Parathyroid adenoma (tissue), 2 donors: ENCODE results near the gene HSD3B7.
"Not testable (repeated sequence)": the region's sequence is repeated elsewhere in the genome, so short reads cannot be mapped to it uniquely, and the experiment has no call there.

ENCODE experiments used
- H2AFZ ChIP-seq: fragments of 300-600 bp; sonication (generic); one replicate; pipeline ENCODE4 v1.7.0; 2017; ENCODE audit warnings: antibody characterized with exemption, mild to moderate bottlenecking
- H3K27ac ChIP-seq: fragments of 300-600 bp; sonication (generic); one replicate; pipeline ENCODE4 v1.7.0; 2017
- H3K27me3 ChIP-seq: fragments of 300-600 bp; sonication (generic); one replicate; pipeline ENCODE4 v1.7.0; 2017; ENCODE audit warnings: low read length; ENCODE audit not compliant: control insufficient read depth, insufficient read depth
- H3K36me3 ChIP-seq: fragments of 300-600 bp; sonication (generic); one replicate; pipeline ENCODE4 v1.7.0; 2017; ENCODE audit warnings: low read length; ENCODE audit not compliant: control insufficient read depth, insufficient read depth
- H3K4me1 ChIP-seq: fragments of 300-600 bp; sonication (generic); one replicate; pipeline ENCODE4 v1.7.0; 2017; ENCODE audit warnings: control low read depth
- H3K4me2 ChIP-seq: fragments of 300-600 bp; sonication (generic); one replicate; pipeline ENCODE4 v1.7.0; 2017; ENCODE audit warnings: low read length
- H3K4me3 ChIP-seq: fragments of 300-600 bp; sonication (generic); one replicate; pipeline ENCODE4 v1.7.0; 2017; ENCODE audit warnings: low read depth, low read length
- H3K79me2 ChIP-seq: fragments of 300-600 bp; sonication (generic); one replicate; pipeline ENCODE4 v1.7.0; 2017; ENCODE audit warnings: control low read depth
- H3K9ac ChIP-seq: fragments of 300-600 bp; sonication (generic); one replicate; pipeline ENCODE4 v1.7.0; 2017; ENCODE audit warnings: mild to moderate bottlenecking
- H3K9me3 ChIP-seq: fragments of 300-600 bp; sonication (generic); one replicate; pipeline ENCODE4 v1.7.0; 2017; ENCODE audit warnings: low read length; ENCODE audit not compliant: control insufficient read depth
- TF ChIP-seq, protein P1 (sequence below): fragments of 300-600 bp; sonication (generic); IDR thresholded peaks from one replicate; pipeline ENCODE4 v1.7.0; 2017; ENCODE audit warnings: antibody characterized with exemption, mild to moderate bottlenecking
- donor health status: primary hyperparathyroidism.

HSD3B7 gene

GRCh38 chr16:31016018-31016417 is 31.0 kb downstream of the HSD3B7 start:
- H3K79me2 ChIP-seq = no peaks in the 10 kb centered on the region
- no peaks in the 10 kb centered on the region for H3K4me1 ChIP-seq
- H3K27me3 ChIP-seq = no peaks in the 10 kb centered on the region
- H3K4me2 ChIP-seq = no peak overlapping the region
- H3K27ac ChIP-seq = no peak overlapping the region
- TF ChIP-seq, protein P1, sequence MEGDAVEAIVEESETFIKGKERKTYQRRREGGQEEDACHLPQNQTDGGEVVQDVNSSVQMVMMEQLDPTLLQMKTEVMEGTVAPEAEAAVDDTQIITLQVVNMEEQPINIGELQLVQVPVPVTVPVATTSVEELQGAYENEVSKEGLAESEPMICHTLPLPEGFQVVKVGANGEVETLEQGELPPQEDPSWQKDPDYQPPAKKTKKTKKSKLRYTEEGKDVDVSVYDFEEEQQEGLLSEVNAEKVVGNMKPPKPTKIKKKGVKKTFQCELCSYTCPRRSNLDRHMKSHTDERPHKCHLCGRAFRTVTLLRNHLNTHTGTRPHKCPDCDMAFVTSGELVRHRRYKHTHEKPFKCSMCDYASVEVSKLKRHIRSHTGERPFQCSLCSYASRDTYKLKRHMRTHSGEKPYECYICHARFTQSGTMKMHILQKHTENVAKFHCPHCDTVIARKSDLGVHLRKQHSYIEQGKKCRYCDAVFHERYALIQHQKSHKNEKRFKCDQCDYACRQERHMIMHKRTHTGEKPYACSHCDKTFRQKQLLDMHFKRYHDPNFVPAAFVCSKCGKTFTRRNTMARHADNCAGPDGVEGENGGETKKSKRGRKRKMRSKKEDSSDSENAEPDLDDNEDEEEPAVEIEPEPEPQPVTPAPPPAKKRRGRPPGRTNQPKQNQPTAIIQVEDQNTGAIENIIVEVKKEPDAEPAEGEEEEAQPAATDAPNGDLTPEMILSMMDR = no peak
- no peak overlapping the region for H2AFZ ChIP-seq
- no peaks in the 10 kb centered on the region for H3K9me3 ChIP-seq
- no peak overlapping the region for H3K9ac ChIP-seq
- H3K4me3 ChIP-seq = no peak overlapping the region
- no peaks in the 10 kb centered on the region for H3K36me3 ChIP-seq

DNA sequence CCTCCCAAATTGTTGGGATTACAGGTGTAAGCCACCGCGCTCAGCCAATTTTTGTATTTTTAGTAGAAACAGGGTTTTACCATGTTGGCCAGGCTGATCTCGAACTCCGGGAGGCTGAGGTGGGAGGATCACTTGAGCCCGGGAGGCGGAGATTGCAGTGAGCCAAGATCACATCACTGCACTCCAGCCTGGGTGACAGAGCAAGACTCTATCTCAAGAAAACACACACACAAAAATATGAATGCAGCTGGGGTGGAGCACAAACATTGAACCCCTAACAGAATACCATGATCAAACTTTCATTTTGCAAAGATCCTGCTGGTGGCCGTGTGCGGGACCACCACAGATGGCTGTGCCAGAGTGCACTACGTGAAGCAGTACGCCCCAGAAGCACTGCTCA is 32.7 kb downstream of the HSD3B7 start:
- not testable (repeated sequence) for H3K27me3 ChIP-seq, H3K4me1 ChIP-seq, H3K4me3 ChIP-seq, H3K4me2 ChIP-seq, H3K9ac ChIP-seq, H3K27ac ChIP-seq, H2AFZ ChIP-seq, H3K36me3 ChIP-seq, H3K79me2 ChIP-seq, H3K9me3 ChIP-seq

DNA sequence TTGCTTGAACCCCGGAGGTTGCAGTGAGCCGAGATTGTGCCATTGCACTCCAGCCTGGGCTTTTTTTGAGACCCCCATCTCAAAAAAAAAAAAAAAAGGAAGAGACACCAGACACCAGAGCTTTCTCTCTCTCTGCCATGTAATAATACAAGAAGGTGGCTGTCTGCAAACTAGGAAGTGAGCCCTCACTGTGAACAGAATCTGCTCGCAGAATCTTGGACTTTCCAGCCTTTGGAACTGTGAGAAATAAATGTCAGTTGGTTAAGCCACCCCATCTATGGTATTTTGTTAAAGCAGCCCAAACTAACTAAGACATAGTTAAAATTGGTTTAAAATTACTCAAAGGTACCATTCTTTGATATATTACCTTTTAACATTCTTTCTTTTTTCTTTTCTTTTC is 35.5 kb downstream of the HSD3B7 start:
- Histone ChIP-seq H3K79me2 (no peaks in the 10 kb centered on the region), H3K27me3 (no peaks in the 10 kb centered on the region), H3K4me3 (no peak overlapping the region), H3K9ac (no peak overlapping the region), H3K9me3 (no peaks in the 10 kb centered on the region), H3K4me1 (no peaks in the 10 kb centered on the region), H3K36me3 (no peaks in the 10 kb centered on the region), H3K4me2 (no peak overlapping the region), H2AFZ (no peak overlapping the region), H3K27ac (no peak overlapping the region)
- TF ChIP-seq, protein P1 = no peak

GRCh38 chr16:31022544-31023251 is 37.7 kb downstream of the HSD3B7 start:
- H3K27ac ChIP-seq = no peak overlapping the region
- TF ChIP-seq, protein P1 = no peak

GRCh38 chr16:31023252-31023602 is 38.2 kb downstream of the HSD3B7 start:
- no peak overlapping the region for H3K27ac ChIP-seq
- no peak overlapping the region for H2AFZ ChIP-seq
- no peak overlapping the region for H3K4me2 ChIP-seq
- no peaks in the 10 kb centered on the region for H3K4me1 ChIP-seq
- no peak overlapping the region for H3K4me3 ChIP-seq
- no peaks in the 10 kb centered on the region for H3K9me3 ChIP-seq
- no peaks in the 10 kb centered on the region for H3K79me2 ChIP-seq
- H3K36me3 ChIP-seq = no peaks in the 10 kb centered on the region
- no peaks in the 10 kb centered on the region for H3K27me3 ChIP-seq
- TF ChIP-seq, protein P1 = no peak
- H3K9ac ChIP-seq = no peak overlapping the region

More at GRCh38 chr16:31022544-31023251, 37.7 kb downstream of the HSD3B7 start:
- no peaks in the 10 kb centered on the region for H3K4me1 ChIP-seq
- H3K4me3 ChIP-seq = no peak overlapping the region
- no peak overlapping the region for H3K9ac ChIP-seq
- no peaks in the 10 kb centered on the region for H3K9me3 ChIP-seq
- H3K79me2 ChIP-seq = no peaks in the 10 kb centered on the region
- H3K27me3 ChIP-seq = no peaks in the 10 kb centered on the region
- H2AFZ ChIP-seq = no peak overlapping the region
- H3K36me3 ChIP-seq = no peaks in the 10 kb centered on the region
- H3K4me2 ChIP-seq = no peak overlapping the region
